ENCODE data around the gene S1PR5.

S1PR5 gene

DNA sequence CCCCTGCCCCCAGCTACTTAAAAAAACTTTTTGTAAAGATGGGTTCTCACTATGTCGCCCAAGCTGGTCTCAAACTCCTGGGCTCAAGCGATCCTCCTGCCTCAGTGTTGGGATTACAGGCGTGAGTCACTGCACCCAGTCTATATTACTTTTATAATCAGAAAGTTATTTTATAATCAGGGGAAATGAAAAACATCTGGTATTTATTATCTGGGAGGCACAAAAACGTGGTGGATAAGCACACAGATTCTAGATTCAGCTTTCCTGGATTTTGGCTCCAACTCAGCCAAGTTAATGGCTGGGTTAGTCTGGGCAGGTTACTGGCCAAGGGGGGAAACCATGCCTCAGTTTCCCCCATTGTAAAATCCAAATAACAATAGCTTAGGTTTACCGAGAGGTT lies 38.8 kb downstream of the S1PR5 start:
- DNase-seq = no peak
- H3K9me3 ChIP-seq (ENCODE audit: control insufficient read depth, low read length) = no peaks in the 10 kb centered on the region
- no peaks in the 10 kb centered on the region for H3K27me3 ChIP-seq (replicated peaks; ENCODE audit: control insufficient read depth, insufficient read depth, low read length, poor library complexity, severe bottlenecking)
- peak overlapping the region; percentile 39 for H3K4me3 ChIP-seq (ENCODE audit: insufficient read depth, low read depth, low read length, poor library complexity, severe bottlenecking)
- no peak overlapping the region for H3K27ac ChIP-seq (ENCODE audit: insufficient read depth, low read length, poor library complexity, severe bottlenecking)
- peaks cover 6% of the 10 kb centered on the region for H3K4me1 ChIP-seq (ENCODE audit: control insufficient read depth, insufficient read depth, low read length, poor library complexity, severe bottlenecking)
- no peaks in the 10 kb centered on the region for H3K36me3 ChIP-seq (ENCODE audit: control insufficient read depth, insufficient read depth, low read length)

DNA sequence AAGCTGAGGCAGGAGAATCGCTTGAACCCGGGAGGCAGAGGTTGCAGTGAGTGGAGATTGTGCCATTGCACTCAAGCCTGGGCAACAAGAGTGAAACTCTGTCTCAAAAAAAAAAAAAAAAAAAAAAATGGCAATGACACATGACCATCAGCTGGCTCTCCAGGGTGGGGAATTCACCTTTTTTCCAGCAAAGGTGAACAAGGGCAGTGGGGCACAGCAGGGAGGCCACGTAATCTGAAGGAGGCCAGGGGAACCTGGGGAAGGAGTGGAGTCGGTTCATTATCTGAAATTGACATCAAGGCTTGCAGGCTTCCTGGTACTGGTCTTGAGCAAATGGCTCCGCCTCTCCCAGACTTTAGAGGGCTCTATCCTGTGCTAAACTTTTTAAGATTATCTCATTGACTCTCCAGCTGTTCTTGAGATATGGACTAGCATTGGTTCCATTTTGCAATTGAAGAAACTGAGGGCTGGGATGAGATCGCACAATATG lies 42.2 kb downstream of the S1PR5 start:
- no peak for DNase-seq
- Histone ChIP-seq H3K9me3 (ENCODE audit: control insufficient read depth, low read length) (no peaks in the 10 kb centered on the region), H3K36me3 (ENCODE audit: control insufficient read depth, insufficient read depth, low read length) (no peaks in the 10 kb centered on the region), H3K27ac (ENCODE audit: insufficient read depth, low read length, poor library complexity, severe bottlenecking) (no peak overlapping the region), H3K4me1 (ENCODE audit: control insufficient read depth, insufficient read depth, low read length, poor library complexity, severe bottlenecking) (peaks cover 6% of the 10 kb centered on the region), H3K27me3 (replicated peaks; ENCODE audit: control insufficient read depth, insufficient read depth, low read length, poor library complexity, severe bottlenecking) (no peaks in the 10 kb centered on the region), H3K4me3 (ENCODE audit: insufficient read depth, low read depth, low read length, poor library complexity, severe bottlenecking) (no peak overlapping the region)

DNA sequence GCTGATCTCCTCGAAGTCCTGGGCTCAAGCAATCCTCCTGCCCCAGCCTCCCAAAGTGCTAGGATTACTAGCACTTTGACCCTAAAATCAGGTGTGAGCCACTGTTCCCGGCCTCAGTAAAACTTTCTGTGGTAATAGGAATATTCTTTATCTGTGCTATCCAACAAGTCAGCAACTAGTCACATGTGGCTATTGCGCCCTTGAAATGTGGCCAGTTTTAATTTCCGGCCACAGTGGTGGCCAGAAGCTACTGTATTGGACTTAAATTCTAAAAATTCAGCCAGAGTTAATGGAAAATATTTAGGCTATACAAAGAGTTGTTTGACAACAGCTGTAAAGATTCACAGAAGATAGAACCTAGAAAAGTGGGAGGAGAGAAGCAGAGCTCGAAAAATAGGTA lies 44.1 kb downstream of the S1PR5 start:
- Histone ChIP-seq H3K27me3 (replicated peaks; ENCODE audit: control insufficient read depth, insufficient read depth, low read length, poor library complexity, severe bottlenecking) (no peaks in the 10 kb centered on the region), H3K36me3 (ENCODE audit: control insufficient read depth, insufficient read depth, low read length) (no peaks in the 10 kb centered on the region), H3K9me3 (ENCODE audit: control insufficient read depth, low read length) (no peaks in the 10 kb centered on the region), H3K4me1 (ENCODE audit: control insufficient read depth, insufficient read depth, low read length, poor library complexity, severe bottlenecking) (no peaks in the 10 kb centered on the region), H3K4me3 (ENCODE audit: insufficient read depth, low read depth, low read length, poor library complexity, severe bottlenecking) (no peak overlapping the region), H3K27ac (ENCODE audit: insufficient read depth, low read length, poor library complexity, severe bottlenecking) (no peak overlapping the region)
- DNase-seq = no peak

DNA sequence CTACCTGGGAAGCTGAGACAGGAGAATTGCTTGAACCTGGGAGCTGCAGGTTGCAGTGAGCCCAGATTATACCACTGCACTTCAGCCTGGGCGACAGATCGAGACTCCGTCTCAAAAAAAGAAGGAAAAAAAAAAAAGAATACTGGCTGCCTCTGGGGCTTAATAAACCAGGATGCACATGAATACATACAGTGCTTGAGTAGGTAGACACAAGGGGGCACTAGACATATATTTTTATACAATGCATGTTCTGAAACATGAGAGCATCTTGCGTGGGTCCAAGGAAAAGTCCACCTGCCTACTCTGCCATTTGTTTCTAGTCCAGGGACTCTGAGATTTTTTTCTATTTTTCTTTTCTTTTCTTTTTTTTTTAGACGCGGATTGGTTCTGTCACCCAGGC lies 45.3 kb downstream of the S1PR5 start:
- Histone ChIP-seq H3K9me3 (ENCODE audit: control insufficient read depth, low read length) (no peaks in the 10 kb centered on the region), H3K27ac (ENCODE audit: insufficient read depth, low read length, poor library complexity, severe bottlenecking) (no peak overlapping the region), H3K36me3 (ENCODE audit: control insufficient read depth, insufficient read depth, low read length) (peaks cover 3% of the 10 kb centered on the region), H3K27me3 (replicated peaks; ENCODE audit: control insufficient read depth, insufficient read depth, low read length, poor library complexity, severe bottlenecking) (no peaks in the 10 kb centered on the region), H3K4me1 (ENCODE audit: control insufficient read depth, insufficient read depth, low read length, poor library complexity, severe bottlenecking) (no peaks in the 10 kb centered on the region), H3K4me3 (ENCODE audit: insufficient read depth, low read depth, low read length, poor library complexity, severe bottlenecking) (no peak overlapping the region)
- no peak for DNase-seq

DNA sequence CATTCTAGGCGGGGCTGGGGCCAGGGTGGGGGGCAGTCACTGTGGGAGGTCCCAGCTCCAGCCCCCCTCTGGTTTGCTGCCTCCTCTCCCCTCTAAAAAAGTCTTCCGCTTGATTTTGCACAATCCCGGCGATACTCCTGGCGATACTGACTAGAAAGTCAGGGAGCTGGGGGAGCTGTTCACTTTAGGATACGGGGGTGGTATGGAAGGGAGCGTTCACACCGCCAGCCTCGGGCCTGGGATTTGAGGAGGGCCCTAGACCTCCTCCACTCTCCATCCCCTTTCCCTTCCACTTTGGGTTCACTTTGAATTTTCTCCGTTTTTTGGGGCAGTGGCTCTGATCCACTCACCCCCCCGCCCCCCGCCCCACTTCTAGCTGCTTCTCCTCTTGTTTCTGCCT lies 49.1 kb downstream of the S1PR5 start:
- Histone ChIP-seq H3K4me3 (ENCODE audit: insufficient read depth, low read depth, low read length, poor library complexity, severe bottlenecking) (no peak overlapping the region), H3K4me1 (ENCODE audit: control insufficient read depth, insufficient read depth, low read length, poor library complexity, severe bottlenecking) (no peaks in the 10 kb centered on the region), H3K36me3 (ENCODE audit: control insufficient read depth, insufficient read depth, low read length) (peaks cover 5% of the 10 kb centered on the region), H3K27me3 (replicated peaks; ENCODE audit: control insufficient read depth, insufficient read depth, low read length, poor library complexity, severe bottlenecking) (no peaks in the 10 kb centered on the region), H3K9me3 (ENCODE audit: control insufficient read depth, low read length) (no peaks in the 10 kb centered on the region), H3K27ac (ENCODE audit: insufficient read depth, low read length, poor library complexity, severe bottlenecking) (no peak overlapping the region)
- DNase-seq = no peak

DNA sequence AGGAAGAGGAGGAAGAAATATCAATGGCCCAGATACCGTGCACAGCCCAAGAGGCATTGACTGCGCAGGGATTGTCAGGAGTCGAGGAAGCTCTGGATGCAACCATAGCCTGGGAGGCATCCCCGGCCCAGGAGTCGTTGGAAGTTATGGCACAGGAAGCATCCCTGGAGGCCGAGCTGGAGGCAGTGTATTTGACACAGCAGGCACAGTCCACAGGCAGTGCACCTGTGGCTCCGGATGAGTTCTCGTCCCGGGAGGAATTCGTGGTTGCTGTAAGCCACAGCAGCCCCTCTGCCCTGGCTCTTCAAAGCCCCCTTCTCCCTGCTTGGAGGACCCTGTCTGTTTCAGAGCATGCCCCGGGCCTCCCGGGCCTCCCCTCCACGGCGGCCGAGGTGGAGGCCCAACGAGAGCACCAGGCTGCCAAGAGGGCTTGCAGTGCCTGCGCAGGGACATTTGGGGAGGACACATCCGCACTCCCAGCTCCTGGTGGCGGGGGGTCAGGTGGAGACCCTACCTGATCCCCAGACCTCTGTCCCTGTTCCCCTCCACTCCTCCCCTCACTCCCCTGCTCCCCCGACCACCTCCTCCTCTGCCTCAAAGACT lies 50.0 kb downstream of the S1PR5 start:
- H3K9me3 ChIP-seq (ENCODE audit: control insufficient read depth, low read length) = no peaks in the 10 kb centered on the region
- H3K4me1 ChIP-seq (ENCODE audit: control insufficient read depth, insufficient read depth, low read length, poor library complexity, severe bottlenecking) = no peaks in the 10 kb centered on the region
- H3K4me3 ChIP-seq (ENCODE audit: insufficient read depth, low read depth, low read length, poor library complexity, severe bottlenecking) = no peak overlapping the region
- H3K27me3 ChIP-seq (replicated peaks; ENCODE audit: control insufficient read depth, insufficient read depth, low read length, poor library complexity, severe bottlenecking) = no peaks in the 10 kb centered on the region
- no peak for DNase-seq
- H3K27ac ChIP-seq (ENCODE audit: insufficient read depth, low read length, poor library complexity, severe bottlenecking) = no peak overlapping the region
- H3K36me3 ChIP-seq (ENCODE audit: control insufficient read depth, insufficient read depth, low read length) = peaks cover 5% of the 10 kb centered on the region

DNA sequence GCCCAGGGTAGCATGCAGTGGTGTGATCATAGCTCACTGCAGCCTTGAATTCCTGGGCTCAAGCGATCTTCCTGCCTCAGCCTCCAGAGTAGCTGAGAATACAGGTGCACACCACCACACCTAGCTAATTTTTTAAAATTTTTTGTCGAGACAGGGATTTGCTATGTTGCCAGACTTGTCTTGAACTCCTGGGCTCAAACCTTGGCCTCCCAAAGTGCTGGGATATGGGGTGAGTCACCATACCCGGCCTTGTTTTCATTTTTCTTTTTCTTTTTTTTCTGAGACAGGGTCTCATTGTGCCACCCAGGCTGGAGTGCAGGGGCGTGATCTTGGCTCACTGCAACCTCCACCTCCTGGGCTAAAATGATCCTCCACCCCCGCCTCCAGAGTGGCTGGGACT lies 52.8 kb downstream of the S1PR5 start:
- DNase-seq = no peak
- Histone ChIP-seq H3K27ac (ENCODE audit: insufficient read depth, low read length, poor library complexity, severe bottlenecking) (no peak overlapping the region), H3K27me3 (replicated peaks; ENCODE audit: control insufficient read depth, insufficient read depth, low read length, poor library complexity, severe bottlenecking) (no peaks in the 10 kb centered on the region), H3K4me1 (ENCODE audit: control insufficient read depth, insufficient read depth, low read length, poor library complexity, severe bottlenecking) (peaks cover 8% of the 10 kb centered on the region), H3K4me3 (ENCODE audit: insufficient read depth, low read depth, low read length, poor library complexity, severe bottlenecking) (no peak overlapping the region), H3K36me3 (ENCODE audit: control insufficient read depth, insufficient read depth, low read length) (peaks cover 5% of the 10 kb centered on the region), H3K9me3 (ENCODE audit: control insufficient read depth, low read length) (no peaks in the 10 kb centered on the region)

Data from effector memory CD4-positive, alpha-beta T cell (primary cell).